Sigmoid colon (tissue), 3 donors: ENCODE results near the gene SLC49A4.

Source experiments
- POLR2A ChIP-seq, 2 donors: fragments of 450-650 bp; IDR thresholded peaks; one replicate each; pipeline ENCODE4 v1.6.1; 2016; ENCODE audit warnings: antibody characterized with exemption in 2 of 2, mild to moderate bottlenecking in 2 of 2, moderate library complexity in 2 of 2
- TF ChIP-seq, protein P1 (sequence below), 4 experiments: fragments of 450-650 bp in 3 of 4; fragments of 200-600 bp in 1 of 4; IDR thresholded peaks; one replicate each; pipeline ENCODE4 v1.5.1; 2016 to 2019; ENCODE audit warnings: antibody characterized with exemption in 4 of 4, mild to moderate bottlenecking in 3 of 4, moderate library complexity in 2 of 4

GRCh38 chr3:122880624-122881023 lies 85.8 kb downstream of the SLC49A4 start:
- no peak for TF ChIP-seq POLR2A (IDR thresholded peaks at IDR 0.05)
- TF ChIP-seq, protein P1, sequence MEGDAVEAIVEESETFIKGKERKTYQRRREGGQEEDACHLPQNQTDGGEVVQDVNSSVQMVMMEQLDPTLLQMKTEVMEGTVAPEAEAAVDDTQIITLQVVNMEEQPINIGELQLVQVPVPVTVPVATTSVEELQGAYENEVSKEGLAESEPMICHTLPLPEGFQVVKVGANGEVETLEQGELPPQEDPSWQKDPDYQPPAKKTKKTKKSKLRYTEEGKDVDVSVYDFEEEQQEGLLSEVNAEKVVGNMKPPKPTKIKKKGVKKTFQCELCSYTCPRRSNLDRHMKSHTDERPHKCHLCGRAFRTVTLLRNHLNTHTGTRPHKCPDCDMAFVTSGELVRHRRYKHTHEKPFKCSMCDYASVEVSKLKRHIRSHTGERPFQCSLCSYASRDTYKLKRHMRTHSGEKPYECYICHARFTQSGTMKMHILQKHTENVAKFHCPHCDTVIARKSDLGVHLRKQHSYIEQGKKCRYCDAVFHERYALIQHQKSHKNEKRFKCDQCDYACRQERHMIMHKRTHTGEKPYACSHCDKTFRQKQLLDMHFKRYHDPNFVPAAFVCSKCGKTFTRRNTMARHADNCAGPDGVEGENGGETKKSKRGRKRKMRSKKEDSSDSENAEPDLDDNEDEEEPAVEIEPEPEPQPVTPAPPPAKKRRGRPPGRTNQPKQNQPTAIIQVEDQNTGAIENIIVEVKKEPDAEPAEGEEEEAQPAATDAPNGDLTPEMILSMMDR (IDR thresholded peaks at IDR 0.05), result no peak
